Cardiac fibroblast (primary cell): ENCODE measurements around the gene ZBTB37.
A peak's percentile ranks its signal among the peaks of the same experiment; 100 is the strongest.
"Not testable (repeated sequence)": the region's sequence is repeated elsewhere in the genome, so short reads cannot be mapped to it uniquely, and the experiment has no call there.

Source experiments
- DNase-seq, 2 donors: peaks; one replicate each; pipeline versions ENCODE4 v3.0.0 to v3.0.0-alpha.2; 2010; ENCODE audit warnings: low read depth in 2 of 2
- H3K4me3 ChIP-seq, 2 donors: replicated peaks in 1 of 2; 1 replicate in 1 of 2; 2 replicates in 1 of 2; pipeline ENCODE4 v1.5.1; 2011; ENCODE audit warnings: low read depth in 2 of 2, low read length in 2 of 2, mild to moderate bottlenecking in 2 of 2, moderate library complexity in 1 of 2
- CTCF ChIP-seq: IDR thresholded peaks from one replicate; pipeline ENCODE4 v1.5.1; 2011; ENCODE audit warnings: low read depth, mild to moderate bottlenecking, low read length, inconsistent platforms

ZBTB37 gene

GRCh38 chr1:173860065-173860464, 8.1 kb upstream of the ZBTB37 start:
- no peak for TF ChIP-seq CTCF
- no peak for DNase-seq
- H3K4me3 ChIP-seq, result no peak overlapping the region

- TF ChIP-seq CTCF, result no peak
- H3K4me3 ChIP-seq, result no peak overlapping the region
- no peak for DNase-seq
Measured at GRCh38 chr1:173861731-173862145, 6.4 kb upstream of the ZBTB37 start.

- not testable (repeated sequence) for DNase-seq
Measured at GRCh38 chr1:173862146-173862768, 5.9 kb upstream of the ZBTB37 start.

GRCh38 chr1:173862769-173863223, 5.4 kb upstream of the ZBTB37 start:
- no peak for TF ChIP-seq CTCF
- DNase-seq, result no peak
- no peak overlapping the region for H3K4me3 ChIP-seq

More at GRCh38 chr1:173862146-173862768, 5.9 kb upstream of the ZBTB37 start:
- H3K4me3 ChIP-seq, result not testable (repeated sequence)

- H3K4me3 ChIP-seq, result no peak overlapping the region
- no peak for TF ChIP-seq CTCF
- no peak for DNase-seq
Measured at GRCh38 chr1:173863224-173864161, 4.7 kb upstream of the ZBTB37 start.

GRCh38 chr1:173864179-173864867, 3.9 kb upstream of the ZBTB37 start:
- TF ChIP-seq CTCF, result no peak
- no peak for DNase-seq
- peak overlapping the region; percentile 18 to 94 for H3K4me3 ChIP-seq
